Activated CD4-positive, alpha-beta T cell treated with anti-CD3 and anti-CD28 coated beads, Interleukin-2, Interleukin-6, amounts not matched to agents 100 ng/mL and 50 ng/mL, durations not matched to agents 16 hours and 8 hours (primary cell): Measurements from ENCODE around the gene GBP1.

Experiments used
- DNase-seq: peaks from one replicate; pipeline ENCODE4 v3.0.0-alpha.2; 2020

Gene GBP1

GRCh38 chr1:89005286-89006151 lies 59.5 kb downstream of the GBP1 start:
- DNase-seq, result no peak
